Caco-2 (cell line): ENCODE data around the gene MEGF11. TPM values are rescaled to one million over a fixed set of nuclear protein-coding genes. Genes with fewer than 3 reads are reported as not detected.

ENCODE experiments used
- BruUV-seq: library from RNA; stranded (reverse); fragments of 400-500 nt; replicated peaks from 2 replicates; lab custom pipeline; 2021; lab: Mats Ljungman, UMichigan
- CTCF ChIA-PET: fragments of 300-600 bp; sonication (Branson Sonifier 250); formaldehyde crosslinking; loops from one replicate; lab custom pipeline; 2022; ENCODE audit warnings: antibody characterized with exemption; lab: Charles Lee
- POLR2A ChIA-PET: fragments of 300-600 bp; sonication (Branson Sonifier 250); formaldehyde crosslinking; loops from one replicate; lab custom pipeline; 2022; ENCODE audit warnings: antibody characterized with exemption; lab: Charles Lee
- DNase-seq, 2 experiments: peaks; one replicate each; pipeline versions ENCODE4 v3.0.0 to v3.0.0-alpha.2; 2020 to 2022
- H3K27me3 ChIP-seq: replicated peaks from 2 replicates; pipeline ENCODE4 v1.6.0; 2011; ENCODE audit warnings: low read length; ENCODE audit not compliant: control insufficient read depth, insufficient read depth
- H3K36me3 ChIP-seq: 2 replicates; pipeline ENCODE4 v1.5.1; 2011; ENCODE audit warnings: low read length; ENCODE audit not compliant: control insufficient read depth, insufficient read depth
- H3K4me1 ChIP-seq: fragments of 250-450 bp; sonication (Bioruptor Pico); 2 replicates; pipeline ENCODE4 v1.5.1; 2020; ENCODE audit warnings: mild to moderate bottlenecking
- H3K4me3 ChIP-seq: 2 replicates; pipeline ENCODE4 v1.5.1; 2011; ENCODE audit warnings: low read depth, mild to moderate bottlenecking, control low read depth, low read length
- H3K9me3 ChIP-seq: fragments of 250-450 bp; sonication (Bioruptor Pico); 2 replicates; pipeline ENCODE4 v1.5.1; 2020; ENCODE audit warnings: mild to moderate bottlenecking, moderate library complexity
- H3K27ac Mint-ChIP-seq: one replicate; pipeline ENCODE4 v1.8.0; 2022; ENCODE audit warnings: mixed read lengths; ENCODE audit not compliant: unreplicated experiment
- H3K27me3 Mint-ChIP-seq: one replicate; pipeline ENCODE4 v1.8.0; 2022; ENCODE audit warnings: mixed read lengths; ENCODE audit not compliant: insufficient read depth, unreplicated experiment
- H3K36me3 Mint-ChIP-seq: one replicate; pipeline ENCODE4 v1.8.0; 2022; ENCODE audit warnings: mild to moderate bottlenecking, mixed read lengths; ENCODE audit not compliant: insufficient read depth, unreplicated experiment
- H3K4me1 Mint-ChIP-seq: one replicate; pipeline ENCODE4 v1.8.0; 2022; ENCODE audit warnings: low read depth, mixed read lengths; ENCODE audit not compliant: unreplicated experiment
- H3K4me3 Mint-ChIP-seq: one replicate; pipeline ENCODE4 v1.8.0; 2022; ENCODE audit warnings: mild to moderate bottlenecking, moderate library complexity, mixed read lengths; ENCODE audit not compliant: unreplicated experiment
- H3K9me3 Mint-ChIP-seq: one replicate; pipeline ENCODE4 v1.8.0; 2022; ENCODE audit warnings: mixed read lengths; ENCODE audit not compliant: unreplicated experiment
- intact Hi-C: fragments of 100-400 bp; cut with micrococcal nuclease; formaldehyde crosslinking; loops from one replicate; pipeline ENCODE4 v1.10.0; 2022; ENCODE audit not compliant: unreplicated experiment
- total RNA-seq: library from RNA; stranded (reverse); gene quantifications from 2 replicates; pipeline ENCODE4 v1.2.3, GENCODE V29; 2022
- TF ChIP-seq, protein P1 (sequence below), 2 experiments: fragments of 200-600 bp in 1 of 2; IDR thresholded peaks; 1 replicate in 1 of 2; 2 replicates in 1 of 2; pipeline versions ENCODE4 v1.5.1 to v1.8.0; 2011 to 2022; ENCODE audit warnings: antibody characterized with exemption in 1 of 2, control low read depth in 1 of 2, inconsistent platforms in 1 of 2, low read depth in 1 of 2, low read length in 1 of 2, mild to moderate bottlenecking in 1 of 2, moderate library complexity in 1 of 2; ENCODE audit not compliant: insufficient read depth in 1 of 2, severe bottlenecking in 1 of 2, unreplicated experiment in 1 of 2

Gene MEGF11
- total RNA-seq, 1 experiment from 2014 or later = 0.66 TPM

DNA sequence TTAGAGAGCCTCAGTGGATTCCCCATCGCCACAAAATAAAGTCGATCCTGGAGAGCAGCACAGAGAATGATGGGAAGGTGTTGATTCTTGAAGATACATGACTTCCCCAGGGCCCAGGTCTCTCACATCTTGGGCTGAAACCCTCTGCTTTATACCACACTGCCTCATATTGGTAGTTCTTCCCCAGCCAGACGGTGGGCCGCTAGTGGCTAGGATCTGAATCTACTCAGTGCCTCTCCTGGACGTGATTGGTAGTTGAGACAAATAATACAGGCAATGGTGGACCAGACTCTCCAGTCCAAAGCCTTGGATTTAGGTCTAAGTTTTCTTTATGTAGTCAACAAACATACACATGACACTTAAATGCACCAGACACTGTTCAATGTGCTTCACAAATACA lies 334.6 kb downstream of the MEGF11 start:
- intact Hi-C loops = loop anchor here (5.0 kb wide), 1 partner anchor 368 kb away; no protein-coding TSS in a partner anchor
- H3K9me3 Mint-ChIP-seq = no peaks in the 10 kb centered on the region

DNA sequence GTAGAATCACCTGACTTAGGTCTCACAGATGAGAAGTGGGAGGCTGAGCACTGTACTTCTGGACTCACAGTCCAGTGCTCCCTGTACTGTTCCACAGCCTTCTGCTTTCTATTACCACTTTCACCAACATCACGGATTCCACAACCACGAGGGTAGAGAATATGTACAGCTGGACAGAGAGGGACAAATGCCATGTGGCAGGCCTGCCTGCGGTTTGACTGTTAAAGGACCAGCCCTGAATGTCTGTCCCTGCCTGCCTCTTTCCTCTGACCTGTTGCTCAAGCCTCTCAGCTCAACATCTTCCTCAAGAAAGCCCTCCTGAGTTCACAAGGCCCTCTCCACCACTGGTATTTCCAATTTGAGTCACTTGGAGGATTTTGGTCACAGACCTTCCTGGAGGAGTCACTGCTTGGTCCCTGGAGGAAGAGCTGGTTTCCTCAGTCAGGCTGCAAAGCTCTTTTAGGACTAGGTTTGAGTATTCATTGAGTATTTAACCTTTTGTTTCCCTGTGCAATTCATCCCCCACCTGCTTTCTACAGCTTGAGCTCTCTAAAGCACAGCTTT lies 335.1 kb downstream of the MEGF11 start:
- H3K36me3 ChIP-seq = 0 out of 2 replicates have a peak, but pooled peaks cover 1% of the 10 kb centered on the region
- POLR2A ChIA-PET = no interaction called here
- H3K4me1 ChIP-seq = no peaks in the 10 kb centered on the region; the same call in 1 of the 2 replicates
- no peak for DNase-seq
- Mint-ChIP-seq H3K9me3 (no peaks in the 10 kb centered on the region), H3K4me3 (no peak overlapping the region), H3K36me3 (peaks cover 6% of the 10 kb centered on the region), H3K27ac (no peak overlapping the region), H3K27me3 (no peaks in the 10 kb centered on the region), H3K4me1 (no peaks in the 10 kb centered on the region)
- CTCF ChIA-PET = interaction anchor here (1.2 kb wide), 1 partner anchor 14 kb away, joined by 4 read pairs; no protein-coding TSS in a partner anchor
- intact Hi-C loops = loop anchor here (5.0 kb wide), 1 partner anchor 369 kb away; no protein-coding TSS in a partner anchor
- H3K9me3 ChIP-seq = no peaks in the 10 kb centered on the region
- TF ChIP-seq, protein P1, sequence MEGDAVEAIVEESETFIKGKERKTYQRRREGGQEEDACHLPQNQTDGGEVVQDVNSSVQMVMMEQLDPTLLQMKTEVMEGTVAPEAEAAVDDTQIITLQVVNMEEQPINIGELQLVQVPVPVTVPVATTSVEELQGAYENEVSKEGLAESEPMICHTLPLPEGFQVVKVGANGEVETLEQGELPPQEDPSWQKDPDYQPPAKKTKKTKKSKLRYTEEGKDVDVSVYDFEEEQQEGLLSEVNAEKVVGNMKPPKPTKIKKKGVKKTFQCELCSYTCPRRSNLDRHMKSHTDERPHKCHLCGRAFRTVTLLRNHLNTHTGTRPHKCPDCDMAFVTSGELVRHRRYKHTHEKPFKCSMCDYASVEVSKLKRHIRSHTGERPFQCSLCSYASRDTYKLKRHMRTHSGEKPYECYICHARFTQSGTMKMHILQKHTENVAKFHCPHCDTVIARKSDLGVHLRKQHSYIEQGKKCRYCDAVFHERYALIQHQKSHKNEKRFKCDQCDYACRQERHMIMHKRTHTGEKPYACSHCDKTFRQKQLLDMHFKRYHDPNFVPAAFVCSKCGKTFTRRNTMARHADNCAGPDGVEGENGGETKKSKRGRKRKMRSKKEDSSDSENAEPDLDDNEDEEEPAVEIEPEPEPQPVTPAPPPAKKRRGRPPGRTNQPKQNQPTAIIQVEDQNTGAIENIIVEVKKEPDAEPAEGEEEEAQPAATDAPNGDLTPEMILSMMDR (IDR thresholded peaks at IDR 0.05; ENCODE audit: insufficient read depth in 1 of 2, low read depth in 1 of 2, low read length in 1 of 2, severe bottlenecking in 1 of 2, unreplicated experiment in 1 of 2) = no peak
- no TSS peak for BruUV-seq
- H3K4me3 ChIP-seq = no peak overlapping the region
- no peaks in the 10 kb centered on the region for H3K27me3 ChIP-seq

More for the DNA sequence above, 334.6 kb downstream of the MEGF11 start:
- H3K9me3 ChIP-seq = no peaks in the 10 kb centered on the region
- no peak overlapping the region for H3K4me3 ChIP-seq
- no TSS peak for BruUV-seq
- POLR2A ChIA-PET = no interaction called here
- TF ChIP-seq, protein P1 (IDR thresholded peaks at IDR 0.05; ENCODE audit: insufficient read depth in 1 of 2, low read depth in 1 of 2, low read length in 1 of 2, severe bottlenecking in 1 of 2, unreplicated experiment in 1 of 2) = no peak
- Mint-ChIP-seq H3K27me3 (no peaks in the 10 kb centered on the region), H3K27ac (no peak overlapping the region), H3K4me3 (no peak overlapping the region), H3K4me1 (no peaks in the 10 kb centered on the region), H3K36me3 (peaks cover 6% of the 10 kb centered on the region)
- H3K4me1 ChIP-seq = no peaks in the 10 kb centered on the region; the same call in 1 of the 2 replicates
- DNase-seq = no peak
- 0 out of 2 replicates have a peak, but pooled peaks cover 1% of the 10 kb centered on the region for H3K36me3 ChIP-seq
- no peaks in the 10 kb centered on the region for H3K27me3 ChIP-seq
- CTCF ChIA-PET = no interaction called here

DNA sequence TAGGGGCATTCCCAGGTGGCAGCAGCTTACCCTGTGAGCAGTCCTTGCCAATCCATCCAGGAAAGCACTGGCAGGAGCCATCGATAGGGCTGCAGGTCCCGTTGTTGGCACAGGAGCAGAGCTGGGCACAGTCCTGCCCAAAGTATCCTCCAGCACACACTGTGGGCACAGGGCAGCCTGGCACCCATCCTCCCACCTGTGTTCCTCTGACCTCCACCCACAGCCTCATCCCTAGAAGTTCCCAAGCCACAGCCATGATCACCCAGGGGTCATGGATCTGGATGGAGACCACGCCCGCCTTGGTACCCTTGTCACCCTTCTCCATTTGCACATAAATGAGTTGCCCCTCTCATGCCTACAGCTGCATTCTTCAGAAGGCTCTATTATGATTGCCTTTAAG lies 335.6 kb downstream of the MEGF11 start:
- H3K4me3 Mint-ChIP-seq = no peak overlapping the region
- H3K4me1 Mint-ChIP-seq = no peaks in the 10 kb centered on the region
- ChIA-PET POLR2A (no interaction called here), CTCF (interaction anchor here (1.2 kb wide), 1 partner anchor 14 kb away, joined by 4 read pairs; no protein-coding TSS in a partner anchor)
- Histone ChIP-seq H3K9me3 (no peaks in the 10 kb centered on the region), H3K4me1 (no peaks in the 10 kb centered on the region; the same call in 1 of the 2 replicates), H3K27me3 (no peaks in the 10 kb centered on the region), H3K4me3 (no peak overlapping the region), H3K36me3 (0 out of 2 replicates have a peak, but pooled peaks cover 1% of the 10 kb centered on the region)
- peaks cover 10% of the 10 kb centered on the region for H3K36me3 Mint-ChIP-seq
- intact Hi-C loops = loop anchor here (5.0 kb wide), 1 partner anchor 369 kb away; no protein-coding TSS in a partner anchor
- H3K9me3 Mint-ChIP-seq = no peaks in the 10 kb centered on the region
- TF ChIP-seq, protein P1 (IDR thresholded peaks at IDR 0.05; ENCODE audit: insufficient read depth in 1 of 2, low read depth in 1 of 2, low read length in 1 of 2, severe bottlenecking in 1 of 2, unreplicated experiment in 1 of 2) = no peak
- no peak overlapping the region for H3K27ac Mint-ChIP-seq
- no peaks in the 10 kb centered on the region for H3K27me3 Mint-ChIP-seq
- BruUV-seq = no TSS peak
- no peak for DNase-seq
